PC-9 (cell line): Measurements from ENCODE around the gene RXRA.

ENCODE experiments used
- CTCF ChIP-seq: fragments of 200-600 bp; sonication (generic); conservative IDR thresholded peaks from 2 replicates; pipeline ENCODE4 v1.6.1; 2017; ENCODE audit warnings: mixed run types, antibody characterized with exemption, mild to moderate bottlenecking, moderate library complexity
- EZH2 ChIP-seq: fragments of 200-600 bp; sonication (generic); IDR thresholded peaks from 2 replicates; pipeline ENCODE4 v1.8.0; 2017; ENCODE audit warnings: antibody characterized with exemption, low read depth

DNA sequence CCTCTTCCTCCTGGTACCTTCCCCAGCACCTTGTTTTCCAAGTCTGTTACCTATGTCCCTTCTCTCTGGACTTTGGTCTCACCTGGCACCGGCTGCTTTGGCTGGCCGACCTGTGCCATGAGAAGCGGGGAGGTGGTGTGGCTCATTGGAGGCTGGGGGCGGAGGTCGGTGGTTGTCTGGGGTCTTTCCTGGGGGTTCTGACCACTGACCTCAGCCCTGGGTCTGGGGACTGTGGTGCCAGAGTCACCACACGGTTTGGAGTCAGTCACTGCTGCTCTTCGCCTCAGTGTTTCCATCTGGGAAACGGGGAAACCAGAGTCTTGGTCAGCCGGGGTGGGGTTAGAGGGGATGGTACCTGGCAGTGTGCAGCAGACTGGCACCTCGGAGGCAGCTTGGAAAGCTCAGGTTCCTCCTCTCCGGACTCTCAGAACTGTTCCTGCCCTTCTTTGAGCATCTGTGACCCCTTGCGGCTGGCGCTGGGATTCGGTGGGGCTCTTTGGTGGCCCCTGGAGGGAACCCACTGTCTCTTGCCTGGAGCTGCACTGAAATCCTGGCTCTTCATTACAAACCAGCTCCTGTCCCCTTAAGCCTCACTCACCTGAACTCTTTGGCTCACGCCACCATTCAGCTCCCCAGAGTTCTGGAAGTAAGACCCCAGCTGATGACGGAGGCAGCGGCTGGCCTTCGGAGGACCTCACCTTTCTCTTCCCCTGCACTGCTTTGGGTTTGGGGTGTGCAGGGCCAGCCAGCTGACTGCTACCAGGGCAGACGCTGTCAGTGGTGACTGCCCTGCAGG, 4.1 kb upstream of the RXRA start:
- TF ChIP-seq CTCF (no peak), EZH2 (no peak)
